Cardiac muscle cell (in vitro differentiated cells and primary cell): ENCODE results near the gene DGKB. TPM values are rescaled to one million over a fixed set of nuclear protein-coding genes. Genes with fewer than 3 reads are reported as not detected.

Experiments used
- DNase-seq, 2 donors: peaks; one replicate each; pipeline versions ENCODE4 v3.0.0 to v3.0.0-alpha.2; 2010 to 2017; ENCODE audit warnings: low read depth in 1 of 2, low spot score in 1 of 2
- H3K27ac ChIP-seq: fragments of 200-600 bp; sonication (generic); 2 replicates; pipeline ENCODE4 v1.5.1; 2016
- H3K27me3 ChIP-seq: fragments of 200-600 bp; sonication (generic); 2 replicates; pipeline ENCODE4 v1.6.0; 2016; ENCODE audit warnings: control low read depth
- H3K36me3 ChIP-seq: fragments of 200-600 bp; sonication (generic); 2 replicates; pipeline ENCODE4 v1.5.1; 2016; ENCODE audit warnings: control low read depth
- H3K4me1 ChIP-seq: fragments of 200-600 bp; sonication (generic); 2 replicates; pipeline ENCODE4 v1.8.1; 2017; ENCODE audit warnings: low read depth, mild to moderate bottlenecking, mixed run types
- H3K4me3 ChIP-seq: fragments of 200-600 bp; sonication (generic); 2 replicates; pipeline ENCODE4 v1.5.1; 2016; ENCODE audit warnings: mild to moderate bottlenecking
- H3K9me3 ChIP-seq: fragments of 200-600 bp; sonication (generic); 2 replicates; pipeline ENCODE4 v1.5.1; 2017; ENCODE audit warnings: low read depth, mild to moderate bottlenecking, control low read depth
- polyA plus RNA-seq: library from polyadenylated mRNA; unstranded; fragments of >200 nt; fragmentation: Nextera tagmentation; extraction: Ambion mirVana; gene quantifications from 2 replicates; pipeline ENCODE4 v1.2.1, GENCODE V29; 2016
- total RNA-seq: library from RNA; depleted of rRNA; stranded (reverse); fragments of >200 nt; gene quantifications from 2 replicates; pipeline ENCODE4 v1.2.3, GENCODE V29; 2016
- TF ChIP-seq, protein P1 (sequence below): IDR thresholded peaks from 2 replicates; pipeline ENCODE4 v1.5.1; 2012; ENCODE audit warnings: low read depth, mild to moderate bottlenecking, low read length

The DGKB gene
- total and polyA plus RNA-seq, 2 experiments from 2014 or later = 0.07 to 0.86 TPM

DNA sequence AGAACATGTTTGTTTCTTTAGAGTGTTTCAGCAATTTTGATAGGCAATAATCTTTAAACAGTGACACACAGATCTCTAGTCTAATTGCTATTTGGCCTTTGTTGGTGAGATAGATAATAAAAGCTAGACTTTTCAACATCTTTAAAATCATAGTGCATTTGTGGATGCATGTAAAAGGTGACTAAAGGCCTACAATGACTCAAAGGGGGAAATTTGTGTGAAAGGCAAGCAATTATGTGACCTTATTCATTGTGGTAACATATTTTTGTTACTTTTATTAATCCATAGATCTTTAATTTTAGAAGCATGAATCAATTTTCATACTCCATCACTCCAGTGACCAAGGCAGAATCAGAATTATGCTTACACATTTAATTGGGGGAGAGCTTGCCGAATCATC lies 299.7 kb downstream of the DGKB start:
- no peaks in the 10 kb centered on the region for H3K27me3 ChIP-seq
- TF ChIP-seq, protein P1, sequence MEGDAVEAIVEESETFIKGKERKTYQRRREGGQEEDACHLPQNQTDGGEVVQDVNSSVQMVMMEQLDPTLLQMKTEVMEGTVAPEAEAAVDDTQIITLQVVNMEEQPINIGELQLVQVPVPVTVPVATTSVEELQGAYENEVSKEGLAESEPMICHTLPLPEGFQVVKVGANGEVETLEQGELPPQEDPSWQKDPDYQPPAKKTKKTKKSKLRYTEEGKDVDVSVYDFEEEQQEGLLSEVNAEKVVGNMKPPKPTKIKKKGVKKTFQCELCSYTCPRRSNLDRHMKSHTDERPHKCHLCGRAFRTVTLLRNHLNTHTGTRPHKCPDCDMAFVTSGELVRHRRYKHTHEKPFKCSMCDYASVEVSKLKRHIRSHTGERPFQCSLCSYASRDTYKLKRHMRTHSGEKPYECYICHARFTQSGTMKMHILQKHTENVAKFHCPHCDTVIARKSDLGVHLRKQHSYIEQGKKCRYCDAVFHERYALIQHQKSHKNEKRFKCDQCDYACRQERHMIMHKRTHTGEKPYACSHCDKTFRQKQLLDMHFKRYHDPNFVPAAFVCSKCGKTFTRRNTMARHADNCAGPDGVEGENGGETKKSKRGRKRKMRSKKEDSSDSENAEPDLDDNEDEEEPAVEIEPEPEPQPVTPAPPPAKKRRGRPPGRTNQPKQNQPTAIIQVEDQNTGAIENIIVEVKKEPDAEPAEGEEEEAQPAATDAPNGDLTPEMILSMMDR = no peak
- no peaks in the 10 kb centered on the region for H3K36me3 ChIP-seq
- DNase-seq = no peak
- no peaks in the 10 kb centered on the region for H3K9me3 ChIP-seq
- H3K4me1 ChIP-seq = peaks cover 8% of the 10 kb centered on the region
- H3K4me3 ChIP-seq = no peak overlapping the region
- H3K27ac ChIP-seq = no peak overlapping the region

DNA sequence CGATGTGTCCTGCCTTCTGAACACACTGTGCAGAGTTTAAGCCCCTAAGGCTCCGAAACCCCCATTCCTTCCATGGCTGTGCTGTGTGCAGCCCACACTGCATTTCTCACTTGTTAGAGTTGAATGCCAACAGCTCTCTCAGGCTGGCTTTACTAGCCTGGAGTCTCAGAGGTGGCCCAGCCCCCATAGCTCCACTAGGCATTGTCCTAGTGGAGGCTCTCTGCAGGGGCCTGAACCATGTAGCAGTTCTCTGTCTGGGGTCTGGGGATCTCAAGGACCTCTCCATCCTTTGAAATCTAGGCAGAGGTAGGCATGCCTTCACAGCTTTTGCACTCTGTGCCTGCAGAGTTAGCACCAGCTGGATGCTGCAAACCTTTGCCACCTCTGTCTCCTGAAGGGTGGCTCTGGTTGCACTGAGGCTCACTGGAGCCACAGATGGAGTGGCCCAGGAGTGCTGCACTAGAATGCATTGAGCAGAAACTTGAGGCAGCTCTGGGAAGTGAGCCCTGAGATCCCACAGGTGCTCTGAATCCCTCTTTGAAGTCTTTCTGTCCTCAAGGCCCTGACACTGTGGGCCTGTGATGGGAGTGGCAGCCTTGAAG lies 301.7 kb downstream of the DGKB start:
- TF ChIP-seq, protein P1 = no peak
- no peak for DNase-seq
- Histone ChIP-seq H3K4me3 (no peak overlapping the region), H3K4me1 (peaks cover 2% of the 10 kb centered on the region), H3K27ac (no peak overlapping the region), H3K9me3 (no peaks in the 10 kb centered on the region), H3K36me3 (no peaks in the 10 kb centered on the region), H3K27me3 (no peaks in the 10 kb centered on the region)

DNA sequence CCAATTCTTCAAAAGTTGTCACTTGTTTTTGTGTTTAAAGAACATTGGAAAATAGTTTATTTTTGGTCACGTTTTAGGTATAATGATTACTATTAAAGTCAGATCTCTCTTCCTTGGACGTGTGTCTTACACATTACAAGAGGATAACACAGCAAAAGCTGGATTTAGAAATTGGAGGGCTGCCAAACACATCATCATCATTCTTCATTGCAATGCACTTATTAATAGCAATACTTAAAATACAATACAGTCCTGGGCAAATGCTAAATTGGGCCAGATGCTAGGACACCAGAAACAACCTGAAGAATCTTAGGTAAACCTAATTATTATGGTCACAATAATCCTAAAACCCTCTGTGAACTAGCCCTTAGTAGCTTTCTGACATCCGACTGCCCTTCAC lies 303.6 kb downstream of the DGKB start:
- TF ChIP-seq, protein P1 = no peak
- Histone ChIP-seq H3K4me3 (no peak overlapping the region), H3K4me1 (peaks cover 12% of the 10 kb centered on the region), H3K27ac (no peak overlapping the region), H3K36me3 (no peaks in the 10 kb centered on the region), H3K27me3 (no peaks in the 10 kb centered on the region), H3K9me3 (no peaks in the 10 kb centered on the region)
- DNase-seq = peak in 1 of 2 donors; percentile 3

DNA sequence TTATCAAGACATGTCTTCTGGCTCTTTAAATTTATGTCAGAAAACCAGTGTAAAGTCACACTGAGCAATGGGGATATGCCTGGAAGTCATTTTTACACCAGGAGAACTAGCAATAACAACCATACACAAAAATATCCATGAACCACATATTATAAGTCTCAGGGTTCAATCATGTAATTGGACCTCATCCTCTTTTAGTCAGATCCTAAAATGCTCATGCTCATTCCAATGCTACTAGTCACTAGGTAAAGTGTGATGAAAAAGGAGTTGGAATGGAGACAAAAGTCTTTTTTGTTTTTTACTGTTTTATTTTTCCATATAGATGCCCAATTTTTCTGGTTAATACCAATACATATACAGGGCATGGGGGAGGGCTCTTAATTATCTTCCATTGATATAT lies 306.1 kb downstream of the DGKB start:
- Histone ChIP-seq H3K4me1 (peaks cover 18% of the 10 kb centered on the region), H3K27ac (no peak overlapping the region), H3K9me3 (no peaks in the 10 kb centered on the region), H3K27me3 (no peaks in the 10 kb centered on the region), H3K4me3 (no peak overlapping the region), H3K36me3 (no peaks in the 10 kb centered on the region)
- TF ChIP-seq, protein P1 = no peak
- DNase-seq = no peak

DNA sequence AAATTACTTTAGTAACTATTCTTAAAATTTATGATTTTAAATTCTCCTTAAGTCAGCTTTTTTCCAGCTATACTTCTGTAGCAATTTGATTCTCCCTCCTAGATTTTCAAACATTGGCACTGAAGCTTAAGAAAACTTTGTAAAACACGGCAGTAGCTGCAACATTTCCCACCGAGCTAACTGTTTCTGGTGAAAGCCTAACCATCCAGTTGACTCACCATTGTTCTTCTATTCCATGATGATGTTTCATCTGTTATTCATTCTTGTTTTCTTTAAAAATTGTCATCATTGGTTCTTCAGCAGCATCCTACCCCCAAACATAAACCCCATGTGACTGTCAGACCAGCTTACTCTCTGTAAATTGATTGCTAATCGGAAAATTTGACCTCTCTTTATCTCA lies 312.3 kb downstream of the DGKB start:
- peaks cover 16% of the 10 kb centered on the region for H3K4me1 ChIP-seq
- no peaks in the 10 kb centered on the region for H3K36me3 ChIP-seq
- no peak overlapping the region for H3K27ac ChIP-seq
- TF ChIP-seq, protein P1 = no peak
- no peaks in the 10 kb centered on the region for H3K9me3 ChIP-seq
- DNase-seq = no peak
- H3K4me3 ChIP-seq = no peak overlapping the region
- H3K27me3 ChIP-seq = no peaks in the 10 kb centered on the region

DNA sequence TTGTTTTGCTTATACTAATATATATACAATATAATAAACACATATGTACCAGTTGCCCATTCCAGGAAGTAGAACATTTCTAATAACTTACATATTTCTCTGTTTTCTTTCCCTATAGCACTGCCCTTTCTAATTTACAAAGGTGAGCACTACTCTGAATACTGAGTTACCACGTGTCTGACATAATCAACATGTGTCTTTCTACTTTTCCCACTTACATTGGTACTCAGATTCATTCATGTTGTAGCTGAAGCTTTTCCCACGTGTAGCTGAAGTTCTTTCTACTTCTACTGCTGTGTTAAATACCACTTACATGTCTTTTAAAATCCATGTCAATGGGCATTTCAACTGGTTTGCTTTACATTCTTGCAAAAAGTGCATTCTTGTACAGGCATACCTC lies 317.3 kb downstream of the DGKB start:
- TF ChIP-seq, protein P1 = no peak
- no peaks in the 10 kb centered on the region for H3K27me3 ChIP-seq
- H3K36me3 ChIP-seq = no peaks in the 10 kb centered on the region
- H3K9me3 ChIP-seq = no peaks in the 10 kb centered on the region
- no peak overlapping the region for H3K4me3 ChIP-seq
- no peaks in the 10 kb centered on the region for H3K4me1 ChIP-seq
- no peak overlapping the region for H3K27ac ChIP-seq
- no peak for DNase-seq
